H9 (cell line): Measurements from ENCODE around the gene YAE1. TPM values are rescaled to one million over a fixed set of nuclear protein-coding genes. Genes with fewer than 3 reads are reported as not detected.

Experiments used
- DNase-seq: peaks from one replicate; pipeline ENCODE4 v3.0.0-alpha.2; 2017
- H2AFZ ChIP-seq: one replicate; pipeline ENCODE4 v1.6.1; 2013; ENCODE audit warnings: mild to moderate bottlenecking, low read length, control low read depth, moderate library complexity
- H2AK5ac ChIP-seq: 2 replicates; pipeline ENCODE4 v1.6.1; 2013; ENCODE audit warnings: low read length, control low read depth, mixed read lengths; ENCODE audit not compliant: insufficient read length
- H2BK120ac ChIP-seq: one replicate; pipeline ENCODE4 v1.6.1; 2013; ENCODE audit warnings: low read depth, mild to moderate bottlenecking, low read length, control low read depth, inconsistent platforms; ENCODE audit not compliant: poor library complexity, severe bottlenecking
- H2BK12ac ChIP-seq: 2 replicates; pipeline ENCODE4 v1.6.1; 2013; ENCODE audit warnings: low read length, control low read depth, mixed read lengths, low read depth; ENCODE audit not compliant: insufficient read length
- H2BK15ac ChIP-seq: 2 replicates; pipeline ENCODE4 v1.6.1; 2013; ENCODE audit warnings: low read depth, low read length, control low read depth
- H2BK20ac ChIP-seq: one replicate; pipeline ENCODE4 v1.6.1; 2013; ENCODE audit warnings: low read depth, mild to moderate bottlenecking, low read length, control low read depth, inconsistent platforms; ENCODE audit not compliant: poor library complexity, severe bottlenecking
- H2BK5ac ChIP-seq: 2 replicates; pipeline ENCODE4 v1.6.1; 2013; ENCODE audit warnings: low read length, control low read depth, mixed read lengths; ENCODE audit not compliant: insufficient read length
- H3K14ac ChIP-seq: 2 replicates; pipeline ENCODE4 v1.6.1; 2013; ENCODE audit warnings: low read length, control low read depth; ENCODE audit not compliant: insufficient read depth
- H3K18ac ChIP-seq: 2 replicates; pipeline ENCODE4 v1.6.1; 2013; ENCODE audit warnings: low read depth, mild to moderate bottlenecking, mixed read lengths, low read length, control low read depth; ENCODE audit not compliant: insufficient read length
- H3K23ac ChIP-seq: 2 replicates; pipeline ENCODE4 v1.6.1; 2013; ENCODE audit warnings: low read length, control low read depth, mixed read lengths, low read depth; ENCODE audit not compliant: insufficient read length
- H3K23me2 ChIP-seq: 2 replicates; pipeline ENCODE4 v1.6.1; 2013; ENCODE audit warnings: low read depth, mild to moderate bottlenecking, mixed read lengths, low read length, control low read depth; ENCODE audit not compliant: insufficient read length, poor library complexity, severe bottlenecking
- H3K27ac ChIP-seq: 2 replicates; pipeline ENCODE4 v1.5.1; 2013; ENCODE audit warnings: low read length, control low read depth, mixed read lengths, low read depth; ENCODE audit not compliant: insufficient read length
- H3K27me3 ChIP-seq: 2 replicates; pipeline ENCODE4 v1.6.1; 2013; ENCODE audit warnings: low read length, control low read depth, inconsistent platforms; ENCODE audit not compliant: insufficient read depth
- H3K4ac ChIP-seq: 2 replicates; pipeline ENCODE4 v1.6.1; 2013; ENCODE audit warnings: low read depth, mild to moderate bottlenecking, control low read depth, inconsistent platforms, low read length, moderate library complexity
- H3K4me1 ChIP-seq: 2 replicates; pipeline ENCODE4 v1.6.1; 2013; ENCODE audit warnings: low read length, control low read depth, inconsistent platforms; ENCODE audit not compliant: insufficient read depth
- H3K4me2 ChIP-seq: 2 replicates; pipeline ENCODE4 v1.6.1; 2013; ENCODE audit warnings: low read length, control low read depth, mixed read lengths; ENCODE audit not compliant: insufficient read length, insufficient read depth
- H3K56ac ChIP-seq: 2 replicates; pipeline ENCODE4 v1.6.1; 2013; ENCODE audit warnings: low read depth, mild to moderate bottlenecking, mixed read lengths, low read length, control low read depth; ENCODE audit not compliant: insufficient read length
- H3K79me1 ChIP-seq: 2 replicates; pipeline ENCODE4 v1.6.1; 2013; ENCODE audit warnings: low read depth, mild to moderate bottlenecking, moderate library complexity, low read length, control low read depth, inconsistent platforms; ENCODE audit not compliant: insufficient read depth, poor library complexity, severe bottlenecking
- H3K79me2 ChIP-seq: 2 replicates; pipeline ENCODE4 v1.6.1; 2013; ENCODE audit warnings: low read length, control low read depth, inconsistent platforms; ENCODE audit not compliant: insufficient read depth
- H3K9ac ChIP-seq: 2 replicates; pipeline ENCODE4 v1.6.1; 2013; ENCODE audit warnings: low read length, control low read depth, mixed read lengths; ENCODE audit not compliant: insufficient read length; ENCODE audit errors: extremely low read depth
- H3K9me3 ChIP-seq: one replicate; pipeline ENCODE4 v1.6.1; 2013; ENCODE audit warnings: low read depth, low read length, inconsistent platforms; ENCODE audit not compliant: control insufficient read depth
- H3T11ph ChIP-seq: one replicate; pipeline ENCODE4 v1.6.1; 2013; ENCODE audit warnings: mild to moderate bottlenecking, low read length, control low read depth, inconsistent platforms
- H4K20me1 ChIP-seq: one replicate; pipeline ENCODE4 v1.6.1; 2013; ENCODE audit not compliant: control insufficient read depth, insufficient read length, insufficient read depth
- H4K5ac ChIP-seq: 2 replicates; pipeline ENCODE4 v1.6.1; 2013; ENCODE audit warnings: low read depth, mild to moderate bottlenecking, mixed read lengths, low read length, control low read depth; ENCODE audit not compliant: insufficient read length
- H4K8ac ChIP-seq: replicated peaks from 2 replicates; pipeline ENCODE4 v1.6.1; 2013; ENCODE audit warnings: low read length, control low read depth, mixed read lengths, low read depth; ENCODE audit not compliant: insufficient read length
- H4K91ac ChIP-seq: 2 replicates; pipeline ENCODE4 v1.6.1; 2013; ENCODE audit warnings: low read depth, mild to moderate bottlenecking, moderate library complexity, mixed read lengths, low read length, control low read depth; ENCODE audit not compliant: insufficient read length
- H3K27ac Mint-ChIP-seq, 3 experiments: 2 replicates in 2 of 3; 3 replicates in 1 of 3; pipeline ENCODE4 v1.8.0; 2020 to 2021; ENCODE audit warnings: mixed read lengths in 3 of 3, mild to moderate bottlenecking in 1 of 3, moderate library complexity in 1 of 3
- H3K27me3 Mint-ChIP-seq: 2 replicates; pipeline ENCODE4 v1.8.0; 2021; ENCODE audit warnings: low read depth, mild to moderate bottlenecking, moderate library complexity, mixed read lengths
- H3K36me3 Mint-ChIP-seq, 3 experiments: 2 replicates in 2 of 3; 3 replicates in 1 of 3; pipeline ENCODE4 v1.8.0; 2020 to 2021; ENCODE audit warnings: low read depth in 3 of 3, mixed read lengths in 3 of 3; ENCODE audit not compliant: insufficient read depth in 1 of 3
- H3K4me1 Mint-ChIP-seq, 2 experiments: 2 replicates each; pipeline ENCODE4 v1.8.0; 2020; ENCODE audit warnings: mixed read lengths in 2 of 2
- H3K4me3 Mint-ChIP-seq, 2 experiments: 2 replicates in 1 of 2; 3 replicates in 1 of 2; pipeline ENCODE4 v1.8.0; 2020 to 2021; ENCODE audit warnings: mild to moderate bottlenecking in 2 of 2, mixed read lengths in 2 of 2, moderate library complexity in 1 of 2
- H3K9me3 Mint-ChIP-seq, 2 experiments: 2 replicates in 1 of 2; 3 replicates in 1 of 2; pipeline ENCODE4 v1.8.0; 2020; ENCODE audit warnings: mild to moderate bottlenecking in 2 of 2, mixed read lengths in 2 of 2, moderate library complexity in 1 of 2
- total RNA-seq: library from RNA; stranded (reverse); gene quantifications from 2 replicates; pipeline ENCODE4 v1.2.1, GENCODE V29; 2021
- TF ChIP-seq, protein P1 (sequence below): fragments of 200-600 bp; sonication (generic); conservative IDR thresholded peaks from 3 replicates; pipeline ENCODE4 v1.8.0; 2021; ENCODE audit warnings: antibody characterized with exemption, mild to moderate bottlenecking

YAE1 gene
- total RNA-seq, 1 experiment from 2014 or later, result 28.8 TPM

DNA sequence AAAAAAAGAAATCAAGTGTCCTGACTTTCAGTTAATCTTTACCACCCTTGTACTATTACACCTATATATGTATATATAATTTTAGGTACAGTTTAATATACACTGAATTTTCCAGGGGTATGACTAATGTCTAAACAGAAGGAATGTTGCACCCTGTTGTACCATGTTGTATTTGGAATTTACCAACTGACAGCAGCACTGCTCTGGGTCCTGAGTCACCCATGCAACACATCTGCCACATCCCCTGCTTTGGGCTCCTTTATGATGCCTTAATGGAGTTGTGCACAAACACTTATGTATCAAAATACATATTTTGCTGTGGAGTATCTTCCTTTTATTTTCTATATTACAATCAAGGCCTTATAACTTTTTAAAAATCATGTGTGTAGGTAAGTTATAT is 21.2 kb downstream of the YAE1 start:
- no peak for DNase-seq
- H3K27me3 ChIP-seq, result no peaks in the 10 kb centered on the region
- H2AK5ac ChIP-seq, result no peak overlapping the region
- TF ChIP-seq, protein P1, sequence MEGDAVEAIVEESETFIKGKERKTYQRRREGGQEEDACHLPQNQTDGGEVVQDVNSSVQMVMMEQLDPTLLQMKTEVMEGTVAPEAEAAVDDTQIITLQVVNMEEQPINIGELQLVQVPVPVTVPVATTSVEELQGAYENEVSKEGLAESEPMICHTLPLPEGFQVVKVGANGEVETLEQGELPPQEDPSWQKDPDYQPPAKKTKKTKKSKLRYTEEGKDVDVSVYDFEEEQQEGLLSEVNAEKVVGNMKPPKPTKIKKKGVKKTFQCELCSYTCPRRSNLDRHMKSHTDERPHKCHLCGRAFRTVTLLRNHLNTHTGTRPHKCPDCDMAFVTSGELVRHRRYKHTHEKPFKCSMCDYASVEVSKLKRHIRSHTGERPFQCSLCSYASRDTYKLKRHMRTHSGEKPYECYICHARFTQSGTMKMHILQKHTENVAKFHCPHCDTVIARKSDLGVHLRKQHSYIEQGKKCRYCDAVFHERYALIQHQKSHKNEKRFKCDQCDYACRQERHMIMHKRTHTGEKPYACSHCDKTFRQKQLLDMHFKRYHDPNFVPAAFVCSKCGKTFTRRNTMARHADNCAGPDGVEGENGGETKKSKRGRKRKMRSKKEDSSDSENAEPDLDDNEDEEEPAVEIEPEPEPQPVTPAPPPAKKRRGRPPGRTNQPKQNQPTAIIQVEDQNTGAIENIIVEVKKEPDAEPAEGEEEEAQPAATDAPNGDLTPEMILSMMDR, result no peak
- Mint-ChIP-seq H3K4me1 (peaks cover 16 to 21% of the 10 kb centered on the region in 2 experiments), H3K27me3 (no peaks in the 10 kb centered on the region), H3K36me3 (peaks cover 0 to 4% (median 0%) of the 10 kb centered on the region in 3 experiments; a peak in 2 of 7 replicates), H3K4me3 (no peak overlapping the region), H3K27ac (no peak overlapping the region), H3K9me3 (peaks cover 0 to 3% of the 10 kb centered on the region in 2 experiments; a peak in 1 of 5 replicates)
- no peak overlapping the region for H4K91ac ChIP-seq
- no peak overlapping the region for H3K14ac ChIP-seq
- no peaks in the 10 kb centered on the region for H3K23me2 ChIP-seq
- no peak overlapping the region for H2BK5ac ChIP-seq
- H3K9me3 ChIP-seq, result no peaks in the 10 kb centered on the region
- no peaks in the 10 kb centered on the region for H4K20me1 ChIP-seq
- H2BK120ac ChIP-seq, result no peak overlapping the region
- no peaks in the 10 kb centered on the region; the same call in 1 of the 2 replicates for H3K4me1 ChIP-seq
- no peak overlapping the region for H3K4ac ChIP-seq
- no peak overlapping the region for H3K23ac ChIP-seq
- H4K8ac ChIP-seq, result no peak overlapping the region
- no peak overlapping the region for H3K56ac ChIP-seq
- H3K27ac ChIP-seq, result no peak overlapping the region
- no peak overlapping the region for H2BK12ac ChIP-seq
- no peak overlapping the region for H3K9ac ChIP-seq
- H2BK20ac ChIP-seq, result no peak overlapping the region
- H3K4me2 ChIP-seq, result no peak overlapping the region
- H2AFZ ChIP-seq, result no peak overlapping the region
- no peak overlapping the region for H2BK15ac ChIP-seq
- no peaks in the 10 kb centered on the region for H3K79me2 ChIP-seq
- no peak overlapping the region for H3K18ac ChIP-seq
- no peaks in the 10 kb centered on the region for H3K79me1 ChIP-seq
- no peak overlapping the region for H3T11ph ChIP-seq
- H4K5ac ChIP-seq, result no peak overlapping the region
